ENCODE data around the gene ATXN1. TPM values are rescaled to one million over a fixed set of nuclear protein-coding genes. Genes with fewer than 3 reads are reported as not detected.

The ATXN1 gene
- total RNA-seq, 1 experiment from 2014 or later: 8.1 TPM

- Mint-ChIP-seq H3K27ac (no peak overlapping the region), H3K27me3 (ENCODE audit: low read depth) (no peaks in the 10 kb centered on the region), H3K36me3 (no peaks in the 10 kb centered on the region), H3K4me1 (no peaks in the 10 kb centered on the region), H3K4me3 (no peak overlapping the region), H3K9me3 (peaks cover 9% of the 10 kb centered on the region)
- ATAC-seq (no peak), DNase-seq (ENCODE audit: low spot score) (no peak)
- ChIA-PET CTCF (no interaction called here), POLR2A (no interaction called here)
- TF ChIP-seq TEAD1 (CRISPR knock-in tag; IDR thresholded peaks at IDR 0.05) (no peak), MYBL2 (CRISPR knock-in tag; IDR thresholded peaks at IDR 0.05) (no peak), TCF7 (CRISPR knock-in tag; IDR thresholded peaks at IDR 0.05; ENCODE audit: low read depth) (no peak), ZSCAN18 (CRISPR knock-in tag; IDR thresholded peaks at IDR 0.05) (no peak), CREM (CRISPR knock-in tag; IDR thresholded peaks at IDR 0.05) (no peak), RORB (CRISPR knock-in tag; IDR thresholded peaks at IDR 0.05) (no peak), ATF6 (CRISPR knock-in tag; IDR thresholded peaks at IDR 0.05) (no peak), NFE2L1 (CRISPR knock-in tag; IDR thresholded peaks at IDR 0.05) (no peak), ZBTB43 (CRISPR knock-in tag; IDR thresholded peaks at IDR 0.05) (no peak), NFYB (CRISPR knock-in tag; conservative IDR thresholded peaks at IDR 0.05; ENCODE audit: low read depth) (no peak), FOXP1 (CRISPR knock-in tag; IDR thresholded peaks at IDR 0.05; ENCODE audit: borderline replicate concordance) (no peak), ATF3 (CRISPR knock-in tag; conservative IDR thresholded peaks at IDR 0.05) (no peak), MXD4 (CRISPR knock-in tag; IDR thresholded peaks at IDR 0.05; ENCODE audit: borderline replicate concordance) (no peak), MAX (CRISPR knock-in tag; IDR thresholded peaks at IDR 0.05) (no peak), ETV6 (CRISPR knock-in tag; IDR thresholded peaks at IDR 0.05) (no peak), GABPB1 (CRISPR knock-in tag; IDR thresholded peaks at IDR 0.05) (no peak), USF1 (CRISPR knock-in tag; IDR thresholded peaks at IDR 0.05) (no peak), ZNF423 (CRISPR knock-in tag; IDR thresholded peaks at IDR 0.05) (no peak), NR3C1 (CRISPR knock-in tag; conservative IDR thresholded peaks at IDR 0.05; ENCODE audit: low read depth) (no peak)
- TF ChIP-seq, protein P1, sequence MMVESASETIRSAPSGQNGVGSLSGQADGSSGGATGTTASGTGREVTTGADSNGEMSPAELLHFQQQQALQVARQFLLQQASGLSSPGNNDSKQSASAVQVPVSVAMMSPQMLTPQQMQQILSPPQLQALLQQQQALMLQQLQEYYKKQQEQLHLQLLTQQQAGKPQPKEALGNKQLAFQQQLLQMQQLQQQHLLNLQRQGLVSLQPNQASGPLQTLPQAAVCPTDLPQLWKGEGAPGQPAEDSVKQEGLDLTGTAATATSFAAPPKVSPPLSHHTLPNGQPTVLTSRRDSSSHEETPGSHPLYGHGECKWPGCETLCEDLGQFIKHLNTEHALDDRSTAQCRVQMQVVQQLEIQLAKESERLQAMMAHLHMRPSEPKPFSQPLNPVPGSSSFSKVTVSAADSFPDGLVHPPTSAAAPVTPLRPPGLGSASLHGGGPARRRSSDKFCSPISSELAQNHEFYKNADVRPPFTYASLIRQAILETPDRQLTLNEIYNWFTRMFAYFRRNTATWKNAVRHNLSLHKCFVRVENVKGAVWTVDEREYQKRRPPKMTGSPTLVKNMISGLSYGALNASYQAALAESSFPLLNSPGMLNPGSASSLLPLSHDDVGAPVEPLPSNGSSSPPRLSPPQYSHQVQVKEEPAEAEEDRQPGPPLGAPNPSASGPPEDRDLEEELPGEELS (CRISPR knock-in tag; IDR thresholded peaks at IDR 0.05): no peak
Observed at GRCh38 chr6:16396497-16397319, 364.6 kb downstream of the ATXN1 start.

Data from WTC11 (cell line).